Measurements from ENCODE around the gene MFAP4. TPM values are rescaled to one million over a fixed set of nuclear protein-coding genes. Genes with fewer than 3 reads are reported as not detected.

The MFAP4 gene
- total and polyA plus RNA-seq, 10 donors: 10.1 to 48.4 (median 19.9) TPM

DNA sequence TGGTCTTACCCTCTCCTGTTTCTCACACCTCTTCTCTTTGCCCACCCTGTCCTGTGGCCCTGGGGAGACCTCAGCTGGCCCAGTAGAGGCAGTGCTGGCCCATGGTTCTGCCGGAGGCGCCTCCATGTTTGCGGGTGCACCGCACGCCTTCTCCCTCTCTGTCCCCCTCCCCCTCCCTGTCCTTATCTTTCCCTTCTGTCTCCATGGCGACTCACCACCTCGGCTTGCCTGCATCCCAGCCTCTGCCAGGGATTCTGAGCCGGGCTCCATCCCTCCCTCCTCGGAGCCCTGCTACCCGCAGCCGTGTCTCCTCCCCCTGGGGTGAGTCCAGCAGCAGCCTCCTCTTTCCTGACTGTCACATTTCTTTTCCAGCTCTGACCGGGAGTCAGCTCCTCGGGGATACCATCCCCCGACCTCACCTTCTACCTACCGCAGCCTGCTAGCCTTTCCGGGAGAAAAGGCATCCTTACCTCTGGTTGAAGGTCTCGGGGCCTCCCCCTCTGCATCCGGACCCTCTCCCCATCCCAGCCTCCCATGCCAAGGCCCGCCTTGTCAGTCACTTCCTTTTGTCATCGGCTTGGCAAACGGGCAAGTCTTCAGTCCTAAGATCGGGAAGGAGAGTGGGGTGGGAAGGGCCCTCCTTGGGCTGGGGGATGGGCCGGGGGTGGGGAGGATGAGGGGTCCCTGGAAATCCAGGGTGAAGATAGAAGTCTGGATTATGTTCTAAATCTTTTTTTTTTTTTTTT is 24.1 kb upstream of the MFAP4 start, which contains the start of gene RNF112:
TSS of gene RNF112 (plus strand) at position 358 of the 746 bp plus-strand sequence. CDS start at position 535, 177 bp downstream.
- 33 to 58% (median 50%) methylated on average over 23 of the region's 23 CpGs for WGBS, 5 donors
- Histone ChIP-seq H3K9me3 (no peaks in the 10 kb centered on the region), H3K36me3 (no peaks in the 10 kb centered on the region), H3K4me1 (peaks cover 0 to 18% (median 3%) of the 10 kb centered on the region in 6 donors), H3K27me3 (replicated peaks in 1 of 7) (peaks cover 0 to 27% (median 0%) of the 10 kb centered on the region in 7 donors), H3K4me3 (peak within 1 kb of the TSS in 4 of 8 donors; percentile 3 to 47 (median 16)), H3K27ac (no peak within 1 kb of the TSS)
- TF ChIP-seq POLR2AphosphoS5 (IDR thresholded peaks at IDR 0.05): no peak
- TF ChIP-seq POLR2A (IDR thresholded peaks at IDR 0.05): no peak
- TF ChIP-seq, protein P1, sequence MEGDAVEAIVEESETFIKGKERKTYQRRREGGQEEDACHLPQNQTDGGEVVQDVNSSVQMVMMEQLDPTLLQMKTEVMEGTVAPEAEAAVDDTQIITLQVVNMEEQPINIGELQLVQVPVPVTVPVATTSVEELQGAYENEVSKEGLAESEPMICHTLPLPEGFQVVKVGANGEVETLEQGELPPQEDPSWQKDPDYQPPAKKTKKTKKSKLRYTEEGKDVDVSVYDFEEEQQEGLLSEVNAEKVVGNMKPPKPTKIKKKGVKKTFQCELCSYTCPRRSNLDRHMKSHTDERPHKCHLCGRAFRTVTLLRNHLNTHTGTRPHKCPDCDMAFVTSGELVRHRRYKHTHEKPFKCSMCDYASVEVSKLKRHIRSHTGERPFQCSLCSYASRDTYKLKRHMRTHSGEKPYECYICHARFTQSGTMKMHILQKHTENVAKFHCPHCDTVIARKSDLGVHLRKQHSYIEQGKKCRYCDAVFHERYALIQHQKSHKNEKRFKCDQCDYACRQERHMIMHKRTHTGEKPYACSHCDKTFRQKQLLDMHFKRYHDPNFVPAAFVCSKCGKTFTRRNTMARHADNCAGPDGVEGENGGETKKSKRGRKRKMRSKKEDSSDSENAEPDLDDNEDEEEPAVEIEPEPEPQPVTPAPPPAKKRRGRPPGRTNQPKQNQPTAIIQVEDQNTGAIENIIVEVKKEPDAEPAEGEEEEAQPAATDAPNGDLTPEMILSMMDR (IDR thresholded peaks at IDR 0.05 in 8 of 11, conservative IDR thresholded peaks at IDR 0.05 in 3 of 11): no peak
- no peak for DNase-seq
- intact Hi-C loops (cut with DNase I; ENCODE audit: low total_unique reads): no loop called here

DNA sequence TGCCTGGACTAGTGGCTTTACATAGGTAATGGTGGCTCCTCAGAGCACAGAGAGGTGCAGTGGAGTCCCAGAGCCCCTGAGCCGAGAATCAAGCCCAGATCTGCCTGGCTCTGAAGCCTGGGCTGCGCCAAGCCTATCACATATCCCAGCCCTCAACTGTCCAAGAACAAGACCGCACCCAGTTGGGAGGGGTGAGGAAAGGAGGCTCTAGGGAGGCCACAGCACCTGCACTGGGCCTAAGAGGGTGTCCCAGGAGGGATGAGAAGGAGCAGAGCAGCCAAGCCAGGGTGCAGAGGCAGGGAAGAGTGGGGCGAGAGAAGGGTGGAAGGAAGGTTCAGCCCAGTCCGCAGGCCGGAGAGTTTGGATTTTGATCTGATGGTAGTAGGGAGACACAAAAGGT is 23.1 kb upstream of the MFAP4 start:
- H3K27me3 ChIP-seq (replicated peaks in 1 of 7): peaks cover 0 to 27% (median 0%) of the 10 kb centered on the region in 7 donors
- no peaks in the 10 kb centered on the region for H3K9me3 ChIP-seq
- peaks cover 0 to 18% (median 3%) of the 10 kb centered on the region in 6 donors for H3K4me1 ChIP-seq
- no peak for TF ChIP-seq POLR2A (IDR thresholded peaks at IDR 0.05)
- TF ChIP-seq POLR2AphosphoS5 (IDR thresholded peaks at IDR 0.05): no peak
- no peak for DNase-seq
- intact Hi-C loops (cut with DNase I; ENCODE audit: low total_unique reads): no loop called here
- no peaks in the 10 kb centered on the region for H3K36me3 ChIP-seq
- no peak overlapping the region for H3K4me3 ChIP-seq
- H3K27ac ChIP-seq: no peak overlapping the region
- WGBS, 5 donors: 70 to 93% (median 91%) methylated on average over 6 of the region's 6 CpGs

DNA sequence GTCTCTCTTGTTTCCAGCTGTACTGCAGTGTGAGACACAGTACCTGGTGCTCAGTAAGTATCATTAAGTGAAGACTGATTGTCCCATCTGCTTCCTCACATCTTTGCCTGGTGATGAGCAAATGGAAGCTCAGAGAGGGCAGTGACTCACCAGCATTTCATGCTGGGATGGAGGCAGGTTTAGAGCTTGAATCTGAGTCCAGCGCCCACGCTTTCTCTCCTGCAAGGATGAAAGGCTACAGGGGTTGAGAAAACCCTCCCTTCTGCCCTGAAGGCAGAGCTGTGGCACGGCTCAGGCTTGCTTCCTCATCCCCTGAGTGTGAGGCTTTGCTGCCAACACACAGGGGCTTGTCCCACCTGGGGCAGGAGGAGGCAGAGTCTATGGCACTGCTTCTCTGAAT is 22.5 kb upstream of the MFAP4 start:
- Histone ChIP-seq H3K4me3 (no peak overlapping the region), H3K36me3 (no peaks in the 10 kb centered on the region), H3K9me3 (no peaks in the 10 kb centered on the region), H3K4me1 (peaks cover 0 to 18% (median 5%) of the 10 kb centered on the region in 6 donors), H3K27ac (no peak overlapping the region), H3K27me3 (replicated peaks in 1 of 7) (peaks cover 0 to 27% (median 0%) of the 10 kb centered on the region in 7 donors)
- intact Hi-C loops (cut with DNase I; ENCODE audit: low total_unique reads): no loop called here
- TF ChIP-seq POLR2AphosphoS5 (IDR thresholded peaks at IDR 0.05) (no peak), POLR2A (IDR thresholded peaks at IDR 0.05) (no peak)
- TF ChIP-seq, protein P1 (IDR thresholded peaks at IDR 0.05 in 8 of 11, conservative IDR thresholded peaks at IDR 0.05 in 3 of 11): no peak
- 54 to 89% (median 80%) methylated on average over 3 of the region's 3 CpGs for WGBS, 5 donors
- DNase-seq: no peak

DNA sequence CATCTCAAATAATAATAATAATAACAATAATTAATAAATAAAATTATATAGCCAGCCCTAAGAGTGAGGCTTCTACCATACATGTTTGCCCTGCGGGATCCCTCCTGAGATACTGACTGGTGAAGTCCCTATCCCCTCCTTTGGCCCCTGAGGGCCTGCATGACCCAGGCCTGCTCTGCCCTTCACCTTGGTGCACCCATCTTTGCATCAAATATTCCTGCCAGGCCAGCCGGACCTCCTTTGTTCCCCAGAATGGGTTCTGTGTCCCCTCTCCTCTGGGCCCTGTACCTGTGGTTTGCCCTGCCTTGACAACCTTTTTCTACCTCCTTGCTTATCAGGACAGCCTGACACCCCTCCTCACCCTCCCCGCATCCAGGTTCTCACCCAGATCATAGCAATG is 22.1 kb upstream of the MFAP4 start:
- no peaks in the 10 kb centered on the region for H3K9me3 ChIP-seq
- H3K4me1 ChIP-seq: peaks cover 0 to 18% (median 6%) of the 10 kb centered on the region in 6 donors
- no peak for DNase-seq
- no peaks in the 10 kb centered on the region for H3K36me3 ChIP-seq
- H3K27me3 ChIP-seq (replicated peaks in 1 of 7): peaks cover 0 to 27% (median 0%) of the 10 kb centered on the region in 7 donors
- H3K4me3 ChIP-seq: no peak overlapping the region
- H3K27ac ChIP-seq: no peak overlapping the region
- TF ChIP-seq, protein P1 (IDR thresholded peaks at IDR 0.05 in 8 of 11, conservative IDR thresholded peaks at IDR 0.05 in 3 of 11): no peak
- TF ChIP-seq POLR2A (IDR thresholded peaks at IDR 0.05) (no peak), POLR2AphosphoS5 (IDR thresholded peaks at IDR 0.05) (no peak)
- intact Hi-C loops (cut with DNase I; ENCODE audit: low total_unique reads): no loop called here
- WGBS, 5 donors: 91 to 98% (median 94%) methylated on average over 3 of the region's 3 CpGs

Measured in spleen (tissue), 11 donors.